ENCODE data around the gene PRKCA.
"Not testable (repeated sequence)": the region's sequence is repeated elsewhere in the genome, so short reads cannot be mapped to it uniquely, and the experiment has no call there.

The PRKCA gene

GRCh38 chr17:66395961-66396360 is 93.5 kb downstream of the PRKCA start:
- no peak for DNase-seq

GRCh38 chr17:66397486-66397885 is 95.1 kb downstream of the PRKCA start:
- DNase-seq = no peak

GRCh38 chr17:66398059-66398458 is 95.6 kb downstream of the PRKCA start:
- DNase-seq = no peak

DNA sequence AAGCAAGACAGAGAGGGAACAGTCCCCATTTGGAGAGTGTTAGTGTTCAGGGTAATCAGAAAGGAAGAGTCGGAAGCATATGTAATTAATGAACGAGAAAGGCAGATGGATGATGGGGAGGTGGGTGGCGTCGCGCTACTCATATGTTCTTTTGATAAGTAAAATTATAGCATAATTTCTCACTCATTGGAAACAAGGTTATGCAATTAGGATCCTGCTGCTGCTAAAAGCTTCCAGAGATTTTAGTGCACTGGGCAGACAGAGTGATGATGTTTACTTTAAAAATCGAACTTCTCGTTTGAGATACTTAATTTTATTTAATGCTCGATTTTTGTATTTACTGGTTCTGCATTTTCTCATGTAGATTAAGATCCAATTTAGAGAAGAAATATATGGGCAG is 96.2 kb downstream of the PRKCA start:
- no peak for DNase-seq

DNA sequence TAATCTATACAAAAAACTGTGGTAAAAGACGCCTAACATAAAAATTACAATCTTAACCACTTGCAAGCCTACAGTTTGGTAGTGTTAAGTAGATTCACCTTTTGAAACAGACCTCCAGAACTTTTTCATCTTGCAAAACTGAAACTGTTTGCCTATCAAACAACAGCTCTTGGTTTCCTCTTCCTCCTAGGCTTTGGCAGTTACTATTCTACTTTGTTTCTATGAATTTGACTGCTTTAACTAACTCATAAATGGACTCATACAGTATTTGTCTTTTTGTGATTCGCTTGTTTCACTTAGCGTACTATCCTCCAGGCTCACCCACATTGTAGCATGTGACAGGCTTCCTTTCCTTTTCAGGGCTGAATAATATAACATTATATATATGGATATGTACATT is 97.0 kb downstream of the PRKCA start:
- no peak for DNase-seq

GRCh38 chr17:66400041-66400688 is 97.8 kb downstream of the PRKCA start:
- DNase-seq = not testable (repeated sequence)

GRCh38 chr17:66400698-66401097 is 98.3 kb downstream of the PRKCA start:
- no peak for DNase-seq

DNA sequence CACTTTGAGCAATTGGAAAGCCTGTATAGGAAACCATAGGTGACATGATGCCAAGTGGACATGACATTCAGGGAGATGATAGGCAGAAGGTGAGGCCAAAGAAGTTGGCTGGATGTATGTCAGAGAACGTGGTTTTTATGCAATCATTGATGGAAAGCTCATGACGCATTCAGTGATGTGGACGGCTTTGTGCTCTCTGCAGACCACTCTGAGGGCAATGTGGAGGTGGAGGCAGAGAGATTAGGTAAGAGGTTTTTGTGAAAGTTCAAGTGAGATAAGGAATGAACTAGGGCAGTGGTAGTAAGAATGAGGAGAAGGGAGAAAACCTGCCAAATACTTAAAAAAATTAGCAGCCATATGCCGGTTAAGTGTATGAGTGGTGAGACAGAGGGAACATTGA is 99.0 kb downstream of the PRKCA start:
- DNase-seq = no peak

DNA sequence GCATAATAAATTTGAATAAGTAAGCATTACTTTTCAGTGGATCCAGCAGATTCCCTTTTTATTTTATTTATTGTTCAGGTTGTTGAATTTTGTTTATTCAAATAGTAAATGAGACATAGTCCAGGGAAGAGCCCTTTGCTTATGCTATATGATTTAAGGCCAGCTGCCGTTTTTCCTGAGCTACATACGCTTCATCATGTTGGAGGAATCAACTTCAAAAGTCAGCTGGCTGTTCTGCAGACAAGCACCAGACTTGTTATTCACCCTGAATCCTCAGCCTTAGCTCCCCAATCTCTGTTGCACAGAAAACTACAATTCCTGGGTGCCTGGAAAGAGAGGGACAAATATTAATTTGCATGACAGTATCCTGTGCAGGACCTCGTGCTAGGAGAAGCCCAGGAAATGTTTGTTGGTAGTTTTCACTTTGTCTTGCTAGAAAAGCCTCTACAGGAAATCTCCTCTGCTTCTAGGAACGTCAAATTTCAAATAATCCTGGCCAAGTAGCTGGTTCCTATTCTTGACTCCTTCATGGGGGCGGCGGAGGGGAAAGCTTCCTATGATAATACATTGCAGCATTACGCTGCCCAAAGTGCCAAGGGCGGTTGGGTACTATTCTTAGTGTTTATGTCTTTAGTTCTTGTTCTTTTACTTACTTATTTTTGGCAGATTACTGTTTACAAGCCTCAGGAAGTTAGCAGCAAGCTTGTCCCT is 101.6 kb downstream of the PRKCA start:
- no peak for DNase-seq

DNA sequence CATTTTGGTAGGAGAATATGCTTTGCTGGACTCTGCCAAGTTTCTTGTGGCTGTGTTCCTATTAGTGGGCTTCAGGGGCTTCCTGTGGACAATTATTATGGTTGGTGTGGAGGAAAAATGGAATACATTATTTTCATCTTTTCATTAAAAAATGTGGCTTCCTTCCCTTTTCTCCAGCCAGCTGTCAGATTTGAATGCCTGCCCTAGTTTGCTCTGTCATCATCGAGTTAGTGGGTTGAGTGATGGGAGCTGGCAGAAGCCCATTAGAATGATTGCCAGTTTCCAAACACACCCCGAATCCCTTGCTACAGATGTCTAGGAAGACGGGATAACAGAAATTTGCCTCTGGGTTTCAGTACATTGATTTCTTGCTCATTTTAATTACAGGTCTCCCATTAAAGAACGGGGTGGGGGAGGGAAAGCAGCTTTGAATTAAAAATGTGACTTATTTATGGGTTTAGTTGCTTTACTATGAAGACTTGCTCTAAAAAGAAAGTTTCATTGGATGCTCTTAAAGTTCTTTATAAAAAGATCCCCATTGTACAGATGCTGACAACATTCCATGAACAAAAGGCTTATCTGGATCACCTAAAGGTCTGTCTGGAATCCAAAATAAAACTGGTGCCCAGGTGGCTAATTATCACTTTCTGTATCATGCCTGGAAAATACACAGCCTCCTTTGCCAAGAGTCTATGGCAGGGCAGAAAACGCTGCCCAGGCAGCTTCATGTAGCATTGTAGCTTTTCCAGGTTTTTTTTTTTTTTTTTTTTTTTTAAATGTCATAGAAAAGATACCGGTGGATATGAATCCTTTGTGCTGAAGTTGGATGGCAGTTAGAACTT is 103.6 kb downstream of the PRKCA start:
- DNase-seq = no peak

DNA sequence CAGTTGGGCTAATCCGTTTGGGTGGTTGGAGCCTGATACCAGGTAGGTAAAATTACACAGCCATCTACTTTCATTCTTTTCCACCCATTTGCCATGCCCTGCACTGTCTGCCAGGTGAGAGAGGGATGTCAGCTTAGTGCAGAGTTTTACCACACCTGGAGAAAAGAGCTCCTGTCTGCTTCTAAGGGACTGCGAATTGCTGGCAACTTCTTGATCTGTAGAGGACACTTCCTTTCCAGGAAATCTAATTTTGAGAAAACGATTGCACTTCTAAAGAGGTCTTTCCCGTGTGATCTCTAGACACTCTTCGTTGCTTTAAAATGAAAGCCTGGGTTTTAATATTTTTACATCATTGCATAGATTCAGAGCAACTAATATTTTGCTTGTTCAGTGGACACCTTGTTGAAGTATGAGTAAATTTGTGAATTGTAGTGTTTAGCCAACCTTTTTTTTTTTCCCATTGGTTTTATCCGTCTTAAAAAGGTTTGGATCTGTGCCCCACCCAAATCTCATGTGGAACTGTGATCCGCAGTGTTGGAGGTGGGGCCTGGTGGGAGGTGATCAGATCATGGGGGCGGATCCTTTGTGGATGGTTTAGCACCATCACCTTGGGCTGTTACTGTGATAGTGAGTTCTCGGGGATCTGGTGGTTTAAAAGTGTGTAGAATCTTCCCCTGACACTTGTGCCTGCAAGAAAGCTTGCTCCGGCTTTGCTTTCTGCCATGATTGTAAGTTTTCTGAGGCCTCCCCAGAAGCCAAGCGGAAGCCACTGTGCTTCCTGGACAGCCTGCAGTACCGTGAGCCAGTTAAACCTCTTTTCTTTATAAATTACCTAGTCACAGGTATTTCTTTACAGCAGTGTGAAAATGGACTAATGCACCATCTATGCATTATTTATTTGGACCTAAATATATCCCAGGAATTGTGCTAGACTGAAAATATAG is 104.6 kb downstream of the PRKCA start:
- DNase-seq = no peak

- no peak for DNase-seq
These were observed 105.5 kb downstream of the PRKCA start for GRCh38 chr17:66407864-66408263.

- no peak for DNase-seq
These were observed 109.1 kb downstream of the PRKCA start for GRCh38 chr17:66411520-66411919.

- no peak for DNase-seq
These were observed 110.6 kb downstream of the PRKCA start for GRCh38 chr17:66412857-66413558.

DNA sequence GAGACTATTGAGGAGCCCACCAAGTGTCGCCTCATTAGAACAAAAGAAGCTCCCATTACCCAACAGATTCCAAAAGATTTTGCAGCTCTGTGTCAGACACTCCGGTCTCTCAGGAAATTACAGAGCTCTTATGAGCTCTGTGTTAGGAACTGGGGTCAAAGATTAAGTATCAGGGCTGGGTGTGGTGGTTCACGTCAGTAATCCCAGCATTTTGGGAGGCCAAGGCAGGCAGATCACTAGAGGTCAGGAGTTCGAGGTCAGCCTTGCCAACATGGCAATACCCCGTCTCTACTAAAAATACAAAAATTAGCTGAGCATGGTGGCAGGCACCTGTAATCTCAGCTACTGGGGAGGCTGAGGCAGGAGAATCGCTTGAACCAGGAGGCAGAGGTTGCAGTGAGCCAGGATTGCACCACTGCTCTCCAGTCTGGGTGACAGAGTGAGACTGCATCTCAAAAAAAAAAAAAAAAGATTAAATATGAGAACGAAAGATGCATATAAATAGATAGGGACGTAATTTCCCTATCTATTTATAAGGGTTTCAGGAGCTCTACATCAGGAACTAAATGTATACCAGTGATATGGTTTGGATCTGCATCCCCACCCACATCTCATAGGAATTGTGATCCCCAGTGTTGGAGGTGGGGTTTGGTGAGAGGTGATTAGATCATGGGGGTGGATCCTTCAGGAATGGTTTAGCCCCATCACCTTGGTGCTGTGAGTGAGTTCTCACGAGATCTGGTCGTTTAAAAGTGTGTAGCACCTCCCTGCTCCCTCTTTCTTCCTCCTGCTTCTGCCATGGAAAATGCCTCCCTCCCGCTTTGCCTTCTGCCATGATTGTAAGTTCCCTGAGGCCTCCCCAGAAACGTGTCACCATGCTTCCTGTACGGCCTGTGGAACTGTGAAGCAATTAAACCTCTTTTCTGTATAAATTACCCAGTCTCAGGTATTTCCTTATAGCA is 111.4 kb downstream of the PRKCA start:
- no peak for DNase-seq

- no peak for DNase-seq
These were observed 112.3 kb downstream of the PRKCA start for GRCh38 chr17:66414561-66415175.

DNA sequence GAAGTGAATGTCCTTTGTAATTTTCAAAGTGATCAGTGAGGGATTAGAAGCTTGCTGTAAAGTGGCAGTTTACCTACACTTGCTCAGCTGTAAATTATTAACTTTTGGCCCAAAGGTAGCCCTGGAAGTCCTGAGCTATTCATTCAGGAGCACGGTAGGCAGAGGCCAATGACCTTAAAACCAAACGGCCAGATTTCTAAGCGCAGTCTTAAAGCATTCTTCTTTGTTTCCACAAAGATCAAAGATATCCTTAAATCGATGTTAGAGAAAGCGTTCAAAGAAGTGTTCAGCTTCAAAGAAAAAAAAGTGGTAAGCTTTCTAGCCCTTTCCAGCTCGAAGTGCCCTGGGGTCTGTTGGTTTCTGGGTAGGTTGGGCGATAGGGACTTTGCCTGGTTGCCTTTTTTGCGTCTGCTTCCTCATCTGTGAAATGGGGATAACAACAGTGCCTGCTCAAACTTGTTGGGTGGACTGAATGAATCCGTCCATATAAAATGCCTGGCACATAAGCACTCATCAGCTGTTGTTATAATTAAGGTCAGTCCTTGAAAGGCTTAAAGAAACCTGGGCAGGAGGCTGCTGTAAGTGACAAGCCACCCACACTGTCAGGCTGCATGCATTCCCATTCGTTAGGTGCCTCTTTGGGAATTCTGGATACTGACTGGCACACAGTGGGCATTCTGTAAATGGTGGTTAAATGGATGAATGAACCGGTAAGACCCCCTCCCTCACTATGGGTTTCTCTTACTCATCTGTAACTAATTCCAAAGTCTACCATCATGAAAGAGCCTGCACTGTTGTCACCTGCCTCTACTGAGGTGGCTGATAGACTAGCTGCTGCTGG is 113.2 kb downstream of the PRKCA start:
- no peak for DNase-seq

DNA sequence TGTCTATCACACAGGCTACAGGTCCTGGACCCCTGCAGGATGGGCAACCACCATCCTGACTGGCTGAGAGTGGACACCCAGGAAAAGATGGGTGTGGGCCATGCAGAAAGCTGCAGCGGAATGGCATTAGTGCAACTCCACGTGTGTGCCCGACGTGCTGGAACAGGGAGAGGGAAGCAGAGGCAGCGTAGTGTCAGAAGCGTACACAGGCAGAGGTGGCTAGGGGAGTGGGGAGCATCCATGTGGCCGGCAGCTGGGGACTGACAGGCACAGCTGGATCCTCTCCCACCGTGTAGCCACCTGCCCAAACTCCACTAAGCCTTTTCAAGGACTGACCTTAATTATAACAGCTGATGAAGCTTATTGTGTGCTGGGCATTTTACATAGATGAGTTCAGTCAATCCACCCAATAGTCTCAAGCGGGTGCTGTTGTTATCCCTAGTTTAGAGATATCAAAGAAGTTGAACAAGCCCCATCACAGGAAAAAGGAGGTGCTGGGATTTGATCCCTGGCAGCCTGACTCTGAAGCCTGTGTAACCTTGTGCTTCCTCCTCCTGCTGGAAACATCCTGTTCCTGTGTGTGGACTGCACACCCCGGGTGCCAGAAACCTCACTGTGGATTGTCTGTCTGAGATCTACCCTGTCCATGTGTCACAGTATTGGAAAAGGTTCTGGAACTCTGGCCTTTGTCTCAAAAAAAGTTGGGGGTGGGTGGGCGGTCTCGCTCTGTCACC is 114.0 kb downstream of the PRKCA start:
- no peak for DNase-seq

DNA sequence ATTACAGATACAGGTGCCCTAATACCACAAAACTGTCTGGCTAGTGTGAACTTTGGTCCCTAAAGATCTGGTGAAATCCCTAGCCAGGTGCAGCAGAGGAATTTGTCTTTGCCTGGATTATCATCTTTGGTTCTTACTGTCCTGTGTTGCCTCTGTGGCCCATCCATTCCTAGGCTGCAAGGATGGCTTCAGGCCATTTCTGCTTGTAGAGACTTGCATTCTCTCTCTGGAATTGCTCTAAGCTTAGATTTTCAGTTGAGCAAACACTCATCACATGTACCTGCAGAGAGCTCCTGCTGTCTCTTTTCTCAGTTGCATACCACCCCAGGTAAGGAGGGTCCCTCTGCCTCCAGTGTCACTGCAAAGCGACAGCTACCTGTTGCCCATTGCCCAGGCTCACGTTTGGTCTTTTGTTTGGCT is 114.9 kb downstream of the PRKCA start:
- DNase-seq = no peak
